ENCODE data around the gene GABRP. TPM values are rescaled to one million over a fixed set of nuclear protein-coding genes. Genes with fewer than 3 reads are reported as not detected.

Gene GABRP
- total and polyA plus RNA-seq, 4 donors, result 0.08 to 0.17 TPM; not detected in 2

GRCh38 chr5:170848033-170848432 is 64.5 kb downstream of the GABRP start:
- Histone ChIP-seq H3K4me1 (ENCODE audit: control insufficient read depth in 4 of 4, insufficient read depth in 4 of 4, low read length in 3 of 4) (no peaks in the 10 kb centered on the region), H3K27me3 (ENCODE audit: control insufficient read depth in 4 of 4, insufficient read depth in 4 of 4, low read length in 3 of 4) (peaks cover 0 to 2% (median 0%) of the 10 kb centered on the region in 4 donors), H3K9me3 (ENCODE audit: control insufficient read depth in 4 of 4, low read length in 3 of 4) (no peaks in the 10 kb centered on the region), H3K9ac (ENCODE audit: low read depth in 1 of 2, low read length in 2 of 2) (no peak overlapping the region), H3K27ac (ENCODE audit: low read depth in 1 of 2, low read length in 2 of 2) (no peak overlapping the region), H3K36me3 (ENCODE audit: control insufficient read depth in 4 of 4, insufficient read depth in 3 of 4, low read depth in 1 of 4, low read length in 3 of 4) (no peaks in the 10 kb centered on the region), H3K4me3 (ENCODE audit: low read depth in 1 of 3, low read length in 3 of 3) (no peak overlapping the region)
- DNase-seq (ENCODE audit: low spot score), result no peak
- TF ChIP-seq MAX (IDR thresholded peaks at IDR 0.05), result no peak
- TF ChIP-seq HNF4A (conservative IDR thresholded peaks at IDR 0.05), result no peak
- TF ChIP-seq NR2F2 (IDR thresholded peaks at IDR 0.05), result no peak
- no peak for TF ChIP-seq FOXA1 (IDR thresholded peaks at IDR 0.05)
- no peak for TF ChIP-seq CTCF (IDR thresholded peaks at IDR 0.05; ENCODE audit: low read depth, low read length, missing input control)
- no peak for TF ChIP-seq TAF1 (conservative IDR thresholded peaks at IDR 0.05)
- TF ChIP-seq ZBTB33 (IDR thresholded peaks at IDR 0.05), result no peak
- no peak for TF ChIP-seq ATF3 (IDR thresholded peaks at IDR 0.05)
- no peak for TF ChIP-seq EGR1 (IDR thresholded peaks at IDR 0.05; ENCODE audit: low read depth in 2 of 2)
- WGBS, result 86% methylated on average over 5 of the region's 5 CpGs

- H3K4me3 ChIP-seq (ENCODE audit: low read depth in 1 of 3, low read length in 3 of 3), result no peak overlapping the region
- H3K4me1 ChIP-seq (ENCODE audit: control insufficient read depth in 4 of 4, insufficient read depth in 4 of 4, low read length in 3 of 4), result no peaks in the 10 kb centered on the region
- H3K9me3 ChIP-seq (ENCODE audit: control insufficient read depth in 4 of 4, low read length in 3 of 4), result no peaks in the 10 kb centered on the region
- peaks cover 0 to 1% (median 0%) of the 10 kb centered on the region in 4 donors for H3K27me3 ChIP-seq (ENCODE audit: control insufficient read depth in 4 of 4, insufficient read depth in 4 of 4, low read length in 3 of 4)
- no peak for TF ChIP-seq TAF1 (conservative IDR thresholded peaks at IDR 0.05)
- TF ChIP-seq ATF3 (IDR thresholded peaks at IDR 0.05), result no peak
- no peak for TF ChIP-seq HNF4A (conservative IDR thresholded peaks at IDR 0.05)
- TF ChIP-seq MAX (IDR thresholded peaks at IDR 0.05), result no peak
- no peak for TF ChIP-seq SP1 (IDR thresholded peaks at IDR 0.05)
- no peak for TF ChIP-seq RXRA (IDR thresholded peaks at IDR 0.05)
- TF ChIP-seq REST (IDR thresholded peaks at IDR 0.05), result no peak
- TF ChIP-seq JUND (IDR thresholded peaks at IDR 0.05), result no peak
- 71% methylated on average over 2 of the region's 2 CpGs for WGBS
- H3K9ac ChIP-seq (ENCODE audit: low read depth in 1 of 2, low read length in 2 of 2), result no peak overlapping the region
- no peak for DNase-seq (ENCODE audit: low spot score)
- H3K36me3 ChIP-seq (ENCODE audit: control insufficient read depth in 4 of 4, insufficient read depth in 3 of 4, low read depth in 1 of 4, low read length in 3 of 4), result no peaks in the 10 kb centered on the region
- H3K27ac ChIP-seq (ENCODE audit: low read depth in 1 of 2, low read length in 2 of 2), result no peak overlapping the region
Measured at GRCh38 chr5:170849374-170849773, 65.8 kb downstream of the GABRP start.
